AG04450 (cell line): Measurements from ENCODE around the gene GLIS1. TPM values are rescaled to one million over a fixed set of nuclear protein-coding genes. Genes with fewer than 3 reads are reported as not detected.

Source experiments
- CTCF ChIA-PET: fragments of 300-600, 350-600 bp; formaldehyde crosslinking; extraction: SDS; loops from one replicate; lab custom pipeline; 2022; ENCODE audit warnings: antibody characterized with exemption, inconsistent platforms; lab: Charles Lee
- POLR2A ChIA-PET: fragments of 350-600 bp; formaldehyde crosslinking; extraction: SDS; loops from one replicate; lab custom pipeline; 2021; ENCODE audit warnings: antibody characterized with exemption, inconsistent platforms; lab: Yijun Ruan, JAX
- DNase-seq: peaks from one replicate; pipeline ENCODE4 v3.0.0-alpha.2; 2011; ENCODE audit warnings: low read depth, low spot score
- H3K27ac ChIP-seq: one replicate; pipeline ENCODE4 v1.5.1; 2012; ENCODE audit warnings: low read depth, low read length, control low read depth
- H3K27me3 ChIP-seq: one replicate; pipeline ENCODE4 v1.6.0; 2012; ENCODE audit warnings: low read length; ENCODE audit not compliant: control insufficient read depth, insufficient read depth
- H3K4me3 ChIP-seq: 2 replicates; pipeline ENCODE4 v1.5.1; 2011; ENCODE audit warnings: mild to moderate bottlenecking, low read depth, low read length, control low read depth
- H3K9me3 ChIP-seq: 2 replicates; pipeline ENCODE4 v1.5.1; 2012; ENCODE audit warnings: low read length; ENCODE audit not compliant: control insufficient read depth, insufficient read depth
- polyA plus RNA-seq: library from polyadenylated mRNA; depleted of rRNA; stranded (reverse); fragments of >200 nt; gene quantifications from 2 replicates; pipeline ENCODE4 v1.2.3, GENCODE V29; 2011
- TF ChIP-seq, protein P1 (sequence below): IDR thresholded peaks from 2 replicates; pipeline ENCODE4 v1.5.1; 2011; ENCODE audit warnings: low read depth, low read length, control low read depth, inconsistent platforms

The GLIS1 gene
- polyA plus RNA-seq, 1 experiment: 0.77 TPM

DNA sequence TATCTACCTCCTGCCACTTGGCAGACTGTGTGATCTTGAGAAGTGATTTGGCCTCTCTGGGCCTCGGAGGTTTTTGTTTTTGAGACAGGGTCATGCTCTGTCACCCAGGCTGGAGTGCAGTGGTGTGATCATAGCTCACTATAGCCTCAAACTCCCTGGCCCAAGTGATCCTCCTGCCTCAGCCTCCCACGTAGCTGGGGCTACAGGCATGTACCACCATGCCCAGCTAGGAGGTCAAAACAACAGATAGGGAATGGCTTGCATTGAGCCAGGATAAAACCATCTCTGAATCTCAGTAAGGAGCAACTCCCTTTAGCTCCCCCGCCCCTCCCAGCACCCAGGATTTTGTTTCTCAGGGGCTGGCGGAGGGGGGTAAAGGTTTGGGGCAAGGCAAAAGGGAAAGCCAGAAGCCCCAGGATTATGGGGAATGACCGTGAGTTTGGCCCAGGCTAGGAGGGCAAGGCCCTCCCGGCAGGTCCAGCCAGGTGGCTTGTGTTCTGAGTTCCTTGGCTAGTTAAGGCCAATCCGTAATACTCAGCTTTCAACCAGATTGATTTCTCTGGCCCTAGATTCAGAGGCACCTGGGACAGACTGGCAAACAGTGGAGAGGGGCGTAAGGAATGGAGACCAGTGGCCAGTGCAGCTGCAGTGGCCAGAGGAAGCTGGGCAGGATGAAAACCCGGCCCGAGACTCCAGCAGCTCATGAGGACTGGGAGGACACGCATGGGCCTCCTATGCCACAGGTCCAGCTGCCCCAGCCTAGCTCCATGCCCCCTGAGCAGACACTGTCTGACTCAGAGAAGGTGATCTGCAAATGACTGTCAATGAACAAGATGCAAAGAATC lies 149.7 kb downstream of the GLIS1 start:
- Histone ChIP-seq H3K27ac (no peak overlapping the region), H3K4me3 (no peak overlapping the region), H3K27me3 (no peaks in the 10 kb centered on the region), H3K9me3 (no peaks in the 10 kb centered on the region; the same call in 1 of the 2 replicates)
- POLR2A ChIA-PET: no interaction called here
- TF ChIP-seq, protein P1, sequence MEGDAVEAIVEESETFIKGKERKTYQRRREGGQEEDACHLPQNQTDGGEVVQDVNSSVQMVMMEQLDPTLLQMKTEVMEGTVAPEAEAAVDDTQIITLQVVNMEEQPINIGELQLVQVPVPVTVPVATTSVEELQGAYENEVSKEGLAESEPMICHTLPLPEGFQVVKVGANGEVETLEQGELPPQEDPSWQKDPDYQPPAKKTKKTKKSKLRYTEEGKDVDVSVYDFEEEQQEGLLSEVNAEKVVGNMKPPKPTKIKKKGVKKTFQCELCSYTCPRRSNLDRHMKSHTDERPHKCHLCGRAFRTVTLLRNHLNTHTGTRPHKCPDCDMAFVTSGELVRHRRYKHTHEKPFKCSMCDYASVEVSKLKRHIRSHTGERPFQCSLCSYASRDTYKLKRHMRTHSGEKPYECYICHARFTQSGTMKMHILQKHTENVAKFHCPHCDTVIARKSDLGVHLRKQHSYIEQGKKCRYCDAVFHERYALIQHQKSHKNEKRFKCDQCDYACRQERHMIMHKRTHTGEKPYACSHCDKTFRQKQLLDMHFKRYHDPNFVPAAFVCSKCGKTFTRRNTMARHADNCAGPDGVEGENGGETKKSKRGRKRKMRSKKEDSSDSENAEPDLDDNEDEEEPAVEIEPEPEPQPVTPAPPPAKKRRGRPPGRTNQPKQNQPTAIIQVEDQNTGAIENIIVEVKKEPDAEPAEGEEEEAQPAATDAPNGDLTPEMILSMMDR: no peak
- DNase-seq: no peak
- CTCF ChIA-PET: no interaction called here

DNA sequence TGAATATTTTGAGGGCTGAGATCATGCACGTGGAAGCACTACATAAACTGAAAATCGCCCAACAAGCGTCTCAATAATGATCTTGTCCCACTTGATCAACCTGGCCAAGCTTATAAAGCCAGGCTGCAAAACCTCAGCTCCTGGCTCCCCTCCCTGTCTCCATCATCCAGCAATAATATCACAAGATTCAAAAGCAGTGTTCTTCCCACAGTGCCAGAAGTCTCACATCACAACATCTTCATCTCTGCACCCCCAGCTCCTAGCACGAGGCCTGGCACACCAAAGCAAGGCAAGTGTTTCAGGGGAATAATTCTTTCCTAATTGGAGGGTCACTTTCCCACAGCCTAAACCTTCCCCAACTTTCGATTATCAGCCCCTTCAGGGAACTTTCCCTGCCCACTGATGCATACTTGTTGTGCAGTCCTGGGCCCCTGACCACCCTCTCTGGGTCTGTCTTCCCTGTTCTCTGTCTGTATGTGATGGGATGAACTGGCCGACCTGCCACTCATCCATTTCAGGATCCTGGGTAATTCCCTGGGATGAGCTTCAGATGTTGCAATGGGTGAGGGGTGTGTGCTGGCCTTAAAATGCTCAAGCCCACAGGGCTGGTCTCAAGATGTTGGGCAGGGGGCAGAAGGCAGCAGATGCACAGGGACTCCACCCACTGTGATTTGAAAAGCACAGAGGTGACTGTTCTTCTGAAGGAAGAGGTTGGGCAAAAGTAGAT lies 150.7 kb downstream of the GLIS1 start:
- Histone ChIP-seq H3K9me3 (no peaks in the 10 kb centered on the region), H3K27me3 (no peaks in the 10 kb centered on the region), H3K27ac (no peak overlapping the region), H3K4me3 (no peak overlapping the region)
- no peak for DNase-seq
- CTCF ChIA-PET: no interaction called here
- TF ChIP-seq, protein P1: no peak
- POLR2A ChIA-PET: no interaction called here

DNA sequence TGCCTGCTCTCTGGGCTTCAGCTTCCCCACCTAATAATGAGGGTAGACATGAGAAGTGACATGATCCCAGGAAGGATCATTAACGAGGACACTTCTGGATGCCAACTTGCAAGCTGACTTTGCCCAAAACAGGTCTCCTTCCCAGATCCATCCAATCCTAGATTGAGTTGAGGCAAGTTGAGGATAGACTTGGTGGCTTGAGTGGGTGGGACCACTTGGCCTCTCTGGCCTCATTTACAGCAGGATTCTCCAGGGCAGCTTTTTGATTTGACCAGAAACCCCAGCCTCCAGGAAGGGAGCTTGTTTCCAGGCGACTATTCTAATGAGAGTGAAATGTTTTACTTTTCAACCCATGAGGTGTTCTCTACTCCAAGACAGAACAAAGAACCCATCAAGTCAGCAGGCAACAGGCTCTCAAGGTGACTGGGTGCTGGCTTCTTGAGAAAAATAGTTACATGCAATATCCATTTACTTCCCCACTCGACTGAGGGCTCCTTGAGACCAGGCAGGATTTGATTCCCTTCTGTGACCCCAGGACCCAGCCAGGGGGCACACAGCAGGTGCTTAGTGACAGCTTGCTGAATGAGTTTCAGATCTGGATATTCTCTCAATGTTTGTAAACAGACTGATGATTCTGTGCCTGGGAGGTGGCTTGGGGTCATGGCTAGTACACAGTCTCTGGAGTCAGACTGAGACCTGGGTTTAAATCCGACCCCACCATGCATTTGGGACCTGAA lies 151.5 kb downstream of the GLIS1 start:
- Histone ChIP-seq H3K4me3 (no peak overlapping the region), H3K27ac (no peak overlapping the region), H3K27me3 (no peaks in the 10 kb centered on the region), H3K9me3 (no peaks in the 10 kb centered on the region)
- no peak for DNase-seq
- TF ChIP-seq, protein P1: no peak
- POLR2A ChIA-PET: no interaction called here
- CTCF ChIA-PET: no interaction called here

DNA sequence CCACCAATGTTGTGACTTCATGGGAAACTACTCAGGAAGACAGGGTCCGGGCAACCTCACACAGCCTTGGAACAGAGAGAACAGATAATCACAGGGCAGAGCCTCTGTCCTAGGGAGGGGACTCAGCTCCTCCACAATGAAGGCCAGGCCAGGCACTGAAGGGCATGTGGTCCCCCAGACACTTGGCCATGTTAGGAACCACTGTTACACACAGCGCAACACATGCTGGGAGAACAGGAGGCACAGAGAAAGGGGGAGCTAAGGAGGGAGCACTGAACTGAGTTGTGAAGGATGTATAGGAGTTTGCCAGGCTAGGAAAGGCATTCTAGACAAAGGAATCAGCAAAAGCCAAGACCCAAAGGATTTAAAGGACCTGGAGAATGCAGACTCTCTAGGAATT lies 152.2 kb downstream of the GLIS1 start:
- Histone ChIP-seq H3K4me3 (no peak overlapping the region), H3K9me3 (no peaks in the 10 kb centered on the region), H3K27ac (no peak overlapping the region), H3K27me3 (no peaks in the 10 kb centered on the region)
- no peak for DNase-seq
- TF ChIP-seq, protein P1: no peak
- ChIA-PET POLR2A (no interaction called here), CTCF (no interaction called here)
